Suppressor macrophage treated with lipopolysaccharide for 1 hour (primary cell): Measurements from ENCODE around the gene TRAF3.
A peak's percentile ranks its signal among the peaks of the same experiment; 100 is the strongest.
"Not testable (repeated sequence)": the region's sequence is repeated elsewhere in the genome, so short reads cannot be mapped to it uniquely, and the experiment has no call there.

Experiments
- DNase-seq, 3 donors: peaks; one replicate each; pipeline ENCODE4 v3.0.0-alpha.2; 2020 to 2022

Gene TRAF3

DNA sequence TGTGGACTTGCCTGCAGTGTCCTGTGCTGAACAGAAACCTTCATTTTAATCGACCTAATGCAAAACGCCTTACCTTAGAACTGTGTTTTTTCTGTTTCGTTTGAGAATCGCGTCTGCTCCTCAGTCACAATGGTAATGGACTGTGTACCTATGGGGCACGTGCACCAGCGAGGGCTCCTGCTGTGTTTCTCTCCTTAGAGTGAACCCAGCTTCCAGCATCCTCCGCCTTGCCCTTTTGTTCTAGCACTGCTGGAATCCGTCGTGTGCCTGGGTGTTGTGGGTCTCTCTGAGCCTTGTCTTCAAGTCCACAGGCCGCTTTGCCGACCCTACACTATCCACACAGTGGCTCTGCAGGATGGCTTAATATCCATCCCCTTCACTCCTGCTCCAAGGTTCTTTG, 148.9 kb downstream of the TRAF3 start:
- no peak for DNase-seq

DNA sequence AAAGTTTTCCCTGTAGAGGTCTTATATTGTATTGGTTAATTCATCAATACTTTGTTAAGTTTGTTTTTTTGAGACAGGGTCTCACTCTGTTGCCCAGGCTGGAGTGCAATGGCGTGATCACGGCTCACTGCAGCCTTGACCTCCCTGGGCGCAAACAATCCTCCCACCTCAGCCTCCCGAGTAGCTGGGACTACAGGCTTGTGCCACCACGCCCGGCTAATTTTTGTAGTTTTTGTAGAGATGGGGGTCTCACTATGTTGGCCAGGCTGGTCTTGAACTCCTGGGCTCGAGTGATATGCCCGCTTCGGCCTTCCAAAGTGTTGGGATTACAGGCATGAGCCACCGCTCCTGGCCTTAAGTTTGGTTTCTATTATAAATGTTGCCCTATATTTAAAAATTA, 149.6 kb downstream of the TRAF3 start:
- not testable (repeated sequence) for DNase-seq

DNA sequence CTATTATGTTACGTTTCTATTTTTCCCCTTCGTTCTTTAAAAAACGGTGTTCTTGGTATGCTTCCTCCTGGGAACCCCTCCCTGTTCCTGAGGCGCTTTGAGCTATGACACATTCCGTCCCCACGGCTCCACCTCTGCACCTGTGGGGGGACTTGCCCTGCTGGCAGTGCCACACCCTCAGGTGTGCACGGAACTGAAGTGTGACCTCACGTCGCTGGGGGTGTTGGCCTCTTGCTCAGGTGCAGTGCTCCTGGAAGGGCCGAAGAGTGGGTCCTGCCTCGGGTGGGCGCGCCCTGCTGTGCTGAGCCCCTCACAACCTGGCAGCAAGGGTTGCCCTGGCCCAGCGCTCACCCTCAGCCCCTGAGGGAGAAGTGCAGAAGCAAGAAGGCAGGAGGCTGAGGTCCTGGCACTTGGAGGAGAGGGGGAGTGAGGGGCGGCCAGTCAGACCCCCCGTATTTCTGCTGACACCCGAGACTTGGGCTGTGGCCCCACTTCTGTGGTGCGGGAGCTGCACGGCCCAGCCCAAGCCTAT, 150.2 kb downstream of the TRAF3 start:
- no peak for DNase-seq

DNA sequence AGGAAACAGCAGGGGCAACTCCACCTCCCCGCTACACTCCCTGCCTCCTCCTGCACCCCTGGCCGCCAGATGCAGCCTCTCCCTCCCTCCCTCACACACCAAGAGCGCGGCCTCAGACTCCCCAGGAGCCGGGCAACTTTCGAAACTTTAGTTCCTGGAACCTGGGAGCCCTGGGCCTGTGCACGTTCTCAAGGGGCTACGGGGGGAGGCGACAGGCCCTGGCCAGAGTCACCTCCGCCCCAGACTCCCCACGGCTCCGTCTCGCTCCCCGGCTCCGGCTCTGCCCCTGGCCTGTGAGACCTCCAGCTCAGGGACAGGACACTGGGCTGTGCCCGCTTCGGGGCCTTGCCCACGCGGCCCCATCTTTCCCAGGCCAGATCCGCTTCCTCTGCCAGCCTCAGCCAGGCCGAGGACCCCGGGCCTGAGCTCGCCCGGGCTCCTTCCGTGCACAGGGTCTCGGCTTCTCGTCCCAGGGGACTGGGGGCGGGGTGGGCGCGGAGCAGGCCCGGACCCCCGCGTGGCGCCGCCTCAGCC, 150.7 kb downstream of the TRAF3 start:
- DNase-seq: peak in 2 of 3 donors; percentile 29 to 42

DNA sequence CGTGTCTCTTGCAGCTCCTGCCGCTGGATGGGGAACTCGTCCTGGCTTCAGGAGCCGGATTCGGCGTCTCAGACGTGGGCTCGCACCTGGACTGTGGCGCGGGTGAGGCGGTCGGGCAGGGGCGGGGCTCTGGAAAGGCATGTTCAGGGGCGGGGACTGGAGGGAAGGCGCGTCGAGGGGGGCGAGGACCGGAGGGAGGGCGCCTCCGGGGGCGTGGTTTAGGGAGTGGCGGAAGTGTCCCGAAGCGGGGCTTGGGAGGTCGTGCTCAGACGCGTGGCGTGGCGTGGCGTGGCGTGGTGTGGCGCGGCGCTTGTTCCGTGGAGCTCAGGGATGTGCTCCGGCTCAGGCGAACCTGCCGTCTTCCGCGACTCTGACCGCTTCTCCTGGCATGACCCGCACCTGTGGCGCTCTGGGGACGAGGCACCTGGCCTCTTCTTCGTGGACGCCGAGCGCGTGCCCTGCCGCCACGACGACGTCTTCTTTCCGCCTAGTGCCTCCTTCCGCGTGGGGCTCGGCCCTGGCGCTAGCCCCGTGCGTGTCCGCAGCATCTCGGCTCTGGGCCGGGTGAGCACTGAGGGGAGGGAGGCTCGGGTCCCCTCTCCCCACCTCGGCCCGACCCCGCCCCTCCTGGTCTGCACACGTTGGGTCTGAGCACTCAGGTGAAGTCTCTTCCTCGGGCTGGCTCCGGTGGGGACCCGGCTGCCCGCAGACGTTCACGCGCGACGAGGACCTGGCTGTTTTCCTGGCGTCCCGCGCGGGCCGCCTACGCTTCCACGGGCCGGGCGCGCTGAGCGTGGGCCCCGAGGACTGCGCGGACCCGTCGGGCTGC, 151.4 kb downstream of the TRAF3 start:
- DNase-seq: peak; percentile 39 to 73 (median 43)

DNA sequence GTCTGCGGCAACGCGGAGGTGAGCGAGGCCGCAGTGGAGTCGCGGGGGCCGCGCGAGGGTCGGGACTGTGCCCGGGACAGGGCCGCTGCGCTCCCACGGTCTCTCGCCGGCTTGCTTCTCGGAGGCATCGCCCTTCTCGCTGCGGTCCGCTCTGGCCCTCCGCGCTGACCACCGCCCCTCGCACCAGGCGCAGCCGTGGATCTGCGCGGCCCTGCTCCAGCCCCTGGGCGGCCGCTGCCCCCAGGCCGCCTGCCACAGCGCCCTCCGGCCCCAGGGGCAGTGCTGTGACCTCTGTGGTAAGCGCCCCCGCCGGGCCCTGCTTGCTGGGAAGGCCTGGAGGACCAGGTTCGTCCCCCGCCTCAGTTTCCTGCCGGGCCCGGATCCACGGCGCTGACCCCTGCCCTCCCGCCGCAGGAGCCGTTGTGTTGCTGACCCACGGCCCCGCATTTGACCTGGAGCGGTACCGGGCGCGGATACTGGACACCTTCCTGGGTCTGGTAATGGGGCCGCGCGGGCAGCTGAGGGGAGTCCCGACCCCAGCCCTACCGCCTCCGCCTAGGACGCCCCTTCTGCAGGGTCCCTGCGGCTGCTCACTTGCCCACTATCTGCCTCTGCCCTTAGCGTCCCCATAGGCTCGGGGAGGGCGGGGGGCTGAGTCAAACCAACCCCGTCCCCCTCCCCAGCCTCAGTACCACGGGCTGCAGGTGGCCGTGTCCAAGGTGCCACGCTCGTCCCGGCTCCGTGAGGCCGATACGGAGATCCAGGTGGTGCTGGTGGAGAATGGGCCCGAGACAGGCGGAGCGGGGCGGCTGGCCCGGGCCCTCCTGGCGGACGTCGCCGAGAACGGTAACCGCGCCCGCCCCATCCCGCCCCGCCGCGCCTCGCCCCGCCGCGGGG, 152.2 kb downstream of the TRAF3 start:
- peak in 1 of 3 donors; percentile 15 for DNase-seq

DNA sequence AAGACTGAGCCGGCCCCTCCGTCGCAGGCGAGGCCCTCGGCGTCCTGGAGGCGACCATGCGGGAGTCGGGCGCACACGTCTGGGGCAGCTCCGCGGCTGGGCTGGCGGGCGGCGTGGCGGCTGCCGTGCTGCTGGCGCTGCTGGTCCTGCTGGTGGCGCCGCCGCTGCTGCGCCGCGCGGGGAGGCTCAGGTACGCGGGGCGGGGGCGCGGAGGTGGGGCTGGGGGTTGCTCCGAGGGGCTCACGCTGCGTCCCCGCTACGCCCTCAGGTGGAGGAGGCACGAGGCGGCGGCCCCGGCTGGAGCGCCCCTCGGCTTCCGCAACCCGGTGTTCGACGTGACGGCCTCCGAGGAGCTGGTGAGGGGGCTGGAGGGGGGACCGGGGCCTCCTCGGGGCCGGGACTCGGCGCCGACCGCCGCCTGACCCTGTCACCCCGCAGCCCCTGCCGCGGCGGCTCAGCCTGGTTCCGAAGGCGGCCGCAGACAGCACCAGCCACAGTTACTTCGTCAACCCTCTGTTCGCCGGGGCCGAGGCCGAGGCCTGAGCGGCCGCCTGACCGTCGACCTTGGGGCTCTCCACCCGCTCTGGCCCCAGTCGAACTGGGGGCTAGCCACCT, 153.0 kb downstream of the TRAF3 start:
- DNase-seq: peak in 1 of 3 donors; percentile 24

DNA sequence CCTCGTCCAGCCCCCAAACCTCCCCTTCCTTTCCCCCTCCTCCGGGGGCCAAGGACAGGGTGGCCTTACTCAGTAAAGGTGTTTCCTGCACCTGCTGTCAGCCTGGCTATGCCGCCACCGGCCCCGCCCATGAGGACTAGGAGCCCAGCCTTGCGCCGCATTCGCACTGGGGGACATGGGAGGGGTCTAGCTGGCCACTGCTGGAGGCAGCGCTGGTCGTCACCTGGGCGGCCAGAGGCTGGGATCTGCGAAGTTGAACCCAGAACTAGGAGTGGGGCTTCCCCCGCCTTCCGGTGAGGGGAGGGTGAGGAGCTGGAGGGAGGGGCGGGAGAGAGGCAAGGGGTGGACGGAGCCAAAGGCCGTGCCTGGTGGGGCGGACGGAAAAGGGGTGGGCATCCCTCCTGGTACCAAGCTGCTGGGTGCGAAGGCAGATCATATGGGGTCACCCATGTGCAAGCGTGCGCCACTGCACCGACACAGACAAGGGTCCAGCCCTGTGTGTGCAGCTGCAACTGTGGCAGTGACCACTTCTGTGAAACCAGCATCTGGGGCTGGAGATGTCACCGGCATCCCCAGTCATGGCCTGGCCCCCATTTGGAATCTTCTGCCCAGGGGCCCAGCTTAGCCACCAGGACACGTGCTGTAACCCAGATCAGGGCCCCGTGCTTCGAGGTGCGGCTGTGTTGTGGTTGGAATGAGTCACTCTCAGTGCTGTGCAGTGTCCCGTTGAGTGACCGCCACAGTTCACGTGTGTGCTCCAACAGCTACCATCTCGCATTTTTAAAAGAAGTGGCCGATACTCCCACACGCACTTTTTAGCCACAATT, 153.7 kb downstream of the TRAF3 start:
- no peak for DNase-seq

DNA sequence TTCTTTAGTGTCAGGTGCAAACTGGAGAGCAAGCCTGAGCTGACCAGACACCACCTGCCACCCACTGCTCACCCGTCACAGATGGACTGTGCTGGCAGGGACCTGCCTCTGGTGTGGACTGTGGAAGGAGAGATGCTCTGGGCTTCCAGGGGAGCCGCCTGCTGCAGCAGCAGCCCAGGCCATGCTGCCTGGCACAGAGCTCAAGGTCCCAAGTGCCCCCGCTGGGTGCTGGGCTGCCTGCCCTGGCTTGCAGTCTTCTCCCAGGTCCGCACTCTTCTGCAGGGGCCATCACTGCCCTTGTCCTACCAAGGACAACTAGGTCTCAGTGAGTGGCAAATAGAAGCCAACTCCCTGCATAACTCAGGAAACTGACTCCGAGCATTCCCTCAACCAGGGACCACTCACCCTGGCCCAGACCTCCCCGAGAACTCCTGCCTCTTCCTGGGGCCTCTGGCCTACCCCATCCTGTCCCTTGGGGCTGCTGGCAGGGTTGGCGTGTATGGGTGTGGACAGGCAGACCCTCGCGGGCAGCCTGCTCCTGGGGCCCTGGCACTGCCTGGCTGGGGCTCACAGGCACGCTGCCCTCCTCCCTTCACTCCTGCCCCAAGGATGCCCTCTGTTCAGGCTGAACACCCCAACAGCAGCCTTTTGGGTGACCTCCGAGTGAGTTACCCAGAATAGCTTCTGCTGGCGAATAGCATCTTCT, 154.5 kb downstream of the TRAF3 start:
- DNase-seq: no peak

DNA sequence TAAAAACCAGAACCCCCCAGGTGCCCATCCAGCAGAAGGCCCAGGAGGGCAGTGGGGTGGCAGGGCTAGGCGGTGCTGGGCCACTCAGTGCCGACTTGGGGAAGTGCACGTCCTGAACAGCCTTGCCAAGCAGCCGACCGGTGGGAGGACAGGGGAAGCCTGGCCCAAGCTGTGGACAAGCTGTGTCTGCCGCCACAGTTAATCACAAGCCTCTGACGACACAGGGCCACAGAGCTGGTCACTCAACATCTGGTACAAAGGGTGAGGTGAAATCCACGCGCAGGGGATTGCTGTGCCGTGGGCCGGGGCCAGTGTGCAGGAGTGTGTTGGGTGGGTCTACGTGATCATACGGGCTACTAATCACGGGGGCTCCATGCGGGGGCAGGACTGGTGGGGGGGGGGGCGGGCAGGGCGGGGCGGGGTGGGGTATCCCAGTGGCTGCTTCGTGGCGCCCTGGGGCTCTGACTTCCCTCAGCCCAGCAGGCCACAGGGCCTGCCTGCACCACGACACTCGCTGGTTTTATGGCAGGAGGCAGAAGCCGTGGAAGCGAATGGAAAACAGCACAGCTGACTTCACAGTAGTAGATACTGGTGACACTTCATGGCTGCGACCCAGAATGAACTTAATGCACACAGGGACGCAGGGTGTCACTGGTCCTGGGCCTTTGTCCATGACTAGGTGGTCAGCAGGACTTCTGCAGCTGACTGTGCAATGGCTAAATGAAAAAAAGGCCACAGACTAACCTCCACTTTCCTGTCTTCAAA, 155.4 kb downstream of the TRAF3 start:
- DNase-seq: no peak

DNA sequence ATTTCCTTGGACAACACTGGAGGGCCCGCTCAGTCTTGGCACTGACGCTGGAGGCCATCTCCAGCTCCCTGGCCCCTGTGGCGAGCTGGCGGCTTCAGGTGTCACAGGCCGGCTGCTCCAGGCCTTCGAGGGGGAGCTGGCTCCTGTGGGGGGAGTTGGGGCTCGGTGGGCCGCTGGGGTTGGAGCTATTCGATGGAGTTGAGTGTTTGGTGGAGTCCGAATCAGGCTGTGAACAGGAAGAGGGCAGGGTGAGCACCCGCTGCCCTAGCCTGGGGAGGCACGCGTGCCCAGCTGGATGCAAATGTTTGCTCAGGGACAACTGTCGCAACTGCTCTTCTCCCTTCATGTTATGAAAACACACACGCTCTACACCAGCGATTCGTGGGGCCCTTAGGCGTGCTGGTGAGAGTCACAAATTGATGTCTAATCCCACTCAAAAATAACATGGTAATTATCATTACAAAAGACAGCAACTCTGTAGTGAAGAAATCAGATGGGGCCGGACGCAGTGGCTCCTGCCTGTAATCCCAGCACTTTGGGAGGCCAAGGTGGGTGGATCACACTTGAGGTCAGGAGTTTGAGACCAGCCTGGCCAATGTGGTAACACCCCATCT, 156.5 kb downstream of the TRAF3 start:
- no peak for DNase-seq

DNA sequence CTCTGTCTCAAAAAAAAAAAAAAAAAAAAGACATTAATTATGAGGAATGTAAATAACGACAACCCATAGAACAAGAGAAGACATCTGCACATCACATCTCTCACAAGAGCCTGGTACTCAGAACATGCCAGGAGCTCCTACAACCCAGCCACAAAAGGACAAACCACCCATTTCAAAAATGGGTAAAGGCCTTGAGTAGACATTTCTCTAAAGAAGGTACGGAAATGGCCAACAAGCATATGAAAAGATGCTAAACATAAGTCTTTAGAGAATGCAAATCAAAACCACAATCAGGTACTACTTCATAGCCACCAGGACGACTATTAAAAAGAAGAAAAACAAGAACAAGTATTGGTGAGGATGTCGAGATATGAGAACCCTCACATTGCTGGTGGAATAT, 158.5 kb downstream of the TRAF3 start:
- no peak for DNase-seq

DNA sequence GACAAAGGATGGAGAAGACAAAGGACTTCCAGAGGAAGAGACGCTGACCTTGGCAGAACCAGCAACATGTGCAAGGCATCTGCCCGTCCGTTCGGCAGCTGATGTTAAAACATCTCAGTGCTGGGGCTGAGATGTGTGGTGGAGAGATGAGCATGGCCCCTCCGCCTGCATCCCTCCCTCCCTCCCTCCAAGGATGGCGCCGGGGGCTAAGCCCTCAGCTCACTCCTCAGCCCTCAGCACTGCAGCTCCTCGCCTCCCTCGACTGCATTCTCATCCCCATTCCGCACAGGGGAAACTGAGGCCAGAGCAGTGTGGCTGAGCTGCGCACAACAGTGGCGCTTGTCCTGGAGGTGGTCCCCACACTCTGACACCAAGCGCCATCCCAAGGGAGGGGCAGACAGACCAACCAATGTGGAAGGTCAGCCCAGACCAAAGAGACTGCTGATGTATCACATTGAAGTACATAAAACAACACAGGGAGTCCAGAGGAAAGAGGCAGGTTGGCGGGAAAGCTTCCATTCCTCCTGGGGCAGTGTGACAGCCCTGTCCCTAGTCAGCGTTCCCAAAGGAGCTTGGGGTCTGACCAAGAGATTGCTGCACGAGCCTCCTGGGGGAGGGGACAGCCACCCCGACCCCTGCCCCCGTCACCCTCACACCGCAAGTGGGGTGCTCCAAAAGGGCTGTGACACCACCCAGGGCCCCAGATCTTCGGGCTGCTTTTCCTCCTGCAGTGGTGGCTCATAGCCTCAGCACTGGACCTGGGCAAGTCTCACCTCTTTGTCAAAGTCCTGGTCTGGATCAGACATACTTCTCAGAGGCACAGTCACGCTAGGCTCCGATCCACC, 160.3 kb downstream of the TRAF3 start:
- no peak for DNase-seq

DNA sequence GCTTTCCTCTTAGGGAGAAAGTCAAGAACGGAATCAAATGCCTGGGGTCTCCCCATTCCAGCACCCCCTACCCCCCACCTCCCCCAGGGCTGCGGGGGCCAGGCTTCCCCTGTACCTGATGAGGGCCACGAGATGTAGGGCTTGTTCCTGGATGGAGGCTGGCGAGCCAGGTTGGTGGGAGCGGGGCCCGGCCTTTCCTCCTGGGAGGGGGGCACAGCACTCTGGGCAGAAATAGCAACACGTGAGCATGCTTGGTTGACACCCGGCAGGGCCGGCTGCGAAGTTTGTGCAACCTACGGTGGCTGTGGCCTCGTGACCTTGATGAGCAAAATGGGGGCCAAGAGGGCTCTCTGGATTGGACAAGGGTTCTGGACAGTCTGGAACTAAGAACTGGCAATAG, 160.9 kb downstream of the TRAF3 start:
- DNase-seq: no peak

DNA sequence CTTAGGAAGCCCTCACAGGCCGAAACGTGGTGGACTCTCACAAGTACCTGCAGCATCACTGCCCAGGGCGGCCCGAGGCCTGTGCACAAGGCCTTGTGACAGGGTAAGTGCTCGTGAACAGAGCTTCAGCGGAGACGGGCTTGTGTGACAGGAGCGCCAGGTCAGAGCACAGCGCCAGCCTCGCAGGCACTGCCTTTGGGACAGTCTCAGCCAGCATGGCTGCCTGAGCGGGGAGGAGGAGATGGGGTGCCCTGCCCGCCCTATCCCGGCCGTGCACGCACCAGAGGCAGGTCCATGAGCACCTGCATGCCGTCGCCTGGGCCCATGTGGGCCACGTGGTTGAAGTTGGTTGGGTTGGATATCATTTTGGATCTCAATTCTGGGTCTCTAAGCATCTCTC, 162.1 kb downstream of the TRAF3 start:
- no peak for DNase-seq

DNA sequence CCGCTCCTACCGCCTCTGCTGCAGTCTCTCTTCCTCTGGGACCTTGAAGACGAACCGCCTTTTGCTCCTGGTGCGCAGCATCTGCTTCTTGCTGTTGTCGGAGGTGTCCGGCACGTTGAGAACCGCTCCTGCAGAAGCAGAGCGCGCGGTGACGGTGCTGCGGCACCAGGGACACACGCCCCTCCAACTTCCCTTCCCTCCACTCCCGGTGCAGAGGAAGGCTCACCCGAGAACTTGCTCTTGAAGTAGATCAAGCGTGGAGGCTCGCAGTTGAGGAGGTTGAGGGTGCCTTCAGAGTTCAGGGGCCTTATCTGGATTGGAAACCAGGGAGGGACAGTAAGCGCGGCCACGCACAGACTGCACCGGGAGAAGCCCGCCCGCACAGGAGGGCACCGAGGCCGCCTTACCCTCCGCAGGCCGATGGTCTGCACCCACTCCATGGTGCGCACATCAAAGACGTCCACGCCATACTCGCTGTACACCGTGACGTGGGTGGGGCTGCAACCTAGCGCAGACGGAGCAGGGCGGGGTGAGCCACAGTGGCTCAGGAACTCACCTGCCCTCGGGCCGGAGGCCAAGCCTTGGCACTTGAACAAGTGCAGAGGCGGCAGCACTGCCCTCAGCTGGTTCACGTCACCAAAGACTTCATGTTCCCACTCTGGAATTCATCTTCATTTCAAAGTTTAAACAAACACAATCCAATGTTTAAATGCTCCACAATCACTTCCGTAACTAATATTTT, 162.7 kb downstream of the TRAF3 start:
- DNase-seq: no peak

DNA sequence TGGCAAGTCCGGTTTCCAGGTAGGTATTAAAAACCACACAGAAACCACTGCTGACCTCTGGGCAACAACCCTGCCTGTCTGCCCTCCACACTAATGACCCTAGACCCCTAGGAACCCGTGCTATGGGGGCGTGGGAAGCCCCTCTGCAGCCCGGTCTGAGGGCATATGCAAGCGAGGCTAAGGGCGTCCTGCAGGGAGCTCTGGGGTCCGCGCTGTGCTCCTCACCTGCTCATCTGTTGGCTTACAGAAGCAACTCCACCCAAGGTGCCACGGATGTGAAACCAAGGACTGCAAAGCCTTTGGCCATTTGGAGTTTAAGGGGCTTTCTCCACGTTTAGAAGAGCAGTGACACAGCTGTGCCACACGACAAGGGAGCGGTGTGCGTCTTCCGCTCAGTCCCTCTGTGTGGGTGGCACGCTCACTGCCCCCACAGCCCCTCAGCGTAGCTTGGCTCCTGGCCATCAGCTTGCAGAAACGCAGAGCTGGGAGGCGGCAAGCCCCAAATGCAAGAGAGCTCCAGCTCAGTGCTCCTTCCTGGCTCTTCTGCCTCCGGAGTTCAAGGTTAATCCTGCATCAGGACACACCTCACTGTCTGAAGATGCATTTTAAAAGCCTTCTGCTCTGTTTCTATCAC, 163.6 kb downstream of the TRAF3 start:
- DNase-seq: no peak
